HCT116 (cell line): Measurements from ENCODE around the gene CGB1. TPM values are rescaled to one million over a fixed set of nuclear protein-coding genes. Genes with fewer than 3 reads are reported as not detected.

ENCODE experiments used
- ATAC-seq: fragments of 200-7000 bp; cut with Tn5 transposase; 2 replicates; pipeline ENCODE4 v1.9.1; 2020; ENCODE audit warnings: mild to moderate bottlenecking, moderate library complexity
- BruUV-seq: library from RNA; stranded (reverse); fragments of 400-500 nt; replicated peaks from 2 replicates; lab custom pipeline; 2021; lab: Mats Ljungman, UMichigan
- CTCF ChIA-PET: fragments of 300-600 bp; sonication (Branson Sonifier 250); formaldehyde crosslinking; loops from one replicate; lab custom pipeline; 2021; ENCODE audit warnings: antibody characterized with exemption; lab: Charles Lee
- POLR2A ChIA-PET: fragments of 300-600, 350-600 bp; sonication (Branson Sonifier 250); formaldehyde crosslinking; loops from one replicate; lab custom pipeline; 2021; ENCODE audit warnings: antibody characterized with exemption; lab: Charles Lee
- RAD21 ChIA-PET, 2 experiments: fragments of 300-600 bp; sonication (Branson Sonifier 250); formaldehyde crosslinking; loops; one replicate each; lab custom pipeline; 2023; ENCODE audit warnings: low total read pairs in 2 of 2; ENCODE audit not compliant: uncharacterized antibody in 2 of 2, unreplicated experiment in 2 of 2, low non-redundant PET in 1 of 2; lab: Charles Lee
- DNase-seq: peaks from one replicate; pipeline ENCODE4 v3.0.0-alpha.2; 2010; ENCODE audit warnings: low read depth, low spot score
- H2AFZ ChIP-seq: fragments of 200-600 bp; shearing (Covaris generic), sonication (generic); 2 replicates; pipeline ENCODE4 v1.6.1; 2017; ENCODE audit warnings: low read depth, mixed run types, mixed read lengths, antibody characterized with exemption, low read length; ENCODE audit not compliant: poor library complexity, severe bottlenecking
- H3K27ac ChIP-seq: 2 replicates; pipeline ENCODE4 v1.5.1; 2012; ENCODE audit warnings: low read depth, low read length
- H3K27me3 ChIP-seq: fragments of 200-600 bp; sonication (generic); 2 replicates; pipeline ENCODE4 v1.6.1; 2016; ENCODE audit warnings: mixed run types, low read length, mixed read lengths; ENCODE audit not compliant: insufficient read depth
- H3K36me3 ChIP-seq, 2 experiments: fragments of 200-500 bp in 1 of 2; fragments of 200-600 bp in 1 of 2; sonication (Bioruptor generic) in 1 of 2; sonication (generic) in 1 of 2; 2 replicates each; pipeline versions ENCODE4 v1.5.1 to v1.6.1; 2014 to 2016; ENCODE audit warnings: low read length in 2 of 2, inconsistent platforms in 1 of 2, mixed read lengths in 1 of 2, mixed run types in 1 of 2; ENCODE audit not compliant: insufficient read depth in 2 of 2, control insufficient read depth in 1 of 2
- H3K4me1 ChIP-seq, 2 experiments: fragments of 200-600 bp in 1 of 2; sonication (generic) in 1 of 2; 2 replicates each; pipeline versions ENCODE4 v1.5.1 to v1.6.1; 2012 to 2017; ENCODE audit warnings: low read length in 2 of 2, inconsistent platforms in 1 of 2, mild to moderate bottlenecking in 1 of 2, mixed read lengths in 1 of 2, mixed run types in 1 of 2, moderate library complexity in 1 of 2; ENCODE audit not compliant: insufficient read depth in 2 of 2, control insufficient read depth in 1 of 2
- H3K4me2 ChIP-seq: fragments of 200-600 bp; sonication (generic); 2 replicates; pipeline ENCODE4 v1.6.1; 2017; ENCODE audit warnings: mixed run types, low read length, mixed read lengths
- H3K4me3 ChIP-seq, 2 experiments: fragments of 200-600 bp in 1 of 2; sonication (generic) in 1 of 2; replicated peaks in 1 of 2; 2 replicates each; pipeline ENCODE4 v1.5.1; 2011 to 2016; ENCODE audit warnings: low read length in 2 of 2, control low read depth in 1 of 2, low read depth in 1 of 2, mild to moderate bottlenecking in 1 of 2, mixed read lengths in 1 of 2, mixed run types in 1 of 2
- H3K79me2 ChIP-seq: fragments of 200-600 bp; sonication (generic); 2 replicates; pipeline ENCODE4 v1.6.1; 2017; ENCODE audit warnings: mild to moderate bottlenecking, mixed run types, low read length, moderate library complexity, mixed read lengths; ENCODE audit not compliant: insufficient read depth
- H3K9ac ChIP-seq: fragments of 200-600 bp; sonication (generic); 2 replicates; pipeline ENCODE4 v1.6.1; 2016; ENCODE audit warnings: low read length, mixed read lengths
- H3K9me2 ChIP-seq: fragments of 200-600 bp; sonication (generic), shearing (Covaris generic); 2 replicates; pipeline ENCODE4 v1.6.1; 2017; ENCODE audit warnings: mixed run types, mild to moderate bottlenecking, moderate library complexity; ENCODE audit not compliant: insufficient read depth
- H3K9me3 ChIP-seq, 2 experiments: fragments of 200-500 bp in 1 of 2; fragments of 200-600 bp in 1 of 2; sonication (Bioruptor generic) in 1 of 2; sonication (generic) in 1 of 2; 2 replicates each; pipeline ENCODE4 v1.6.1; 2014 to 2017; ENCODE audit warnings: low read length in 2 of 2, mixed read lengths in 2 of 2, inconsistent platforms in 1 of 2, low read depth in 1 of 2, mild to moderate bottlenecking in 1 of 2, mixed run types in 1 of 2, moderate library complexity in 1 of 2; ENCODE audit not compliant: control insufficient read depth in 1 of 2, insufficient read depth in 1 of 2
- H4K20me1 ChIP-seq: fragments of 200-600 bp; sonication (generic), shearing (Covaris generic); 2 replicates; pipeline ENCODE4 v1.6.1; 2017; ENCODE audit warnings: mixed run types, mild to moderate bottlenecking, moderate library complexity; ENCODE audit not compliant: insufficient read depth
- CBX3 ChIP-seq: IDR thresholded peaks from 2 replicates; pipeline ENCODE4 v1.6.1; 2012; ENCODE audit warnings: low read depth
- EGR1 ChIP-seq: IDR thresholded peaks from 2 replicates; pipeline ENCODE4 v1.6.1; 2012; ENCODE audit warnings: low read depth
- EZH2 ChIP-seq: fragments of 200-600 bp; sonication (generic); IDR thresholded peaks from 2 replicates; pipeline ENCODE4 v1.6.1; 2017; ENCODE audit warnings: antibody characterized with exemption, mixed run types
- EZH2phosphoT487 ChIP-seq: fragments of 200-600 bp; IDR thresholded peaks from 2 replicates; pipeline ENCODE4 v1.6.1; 2018; ENCODE audit warnings: antibody characterized with exemption, borderline replicate concordance
- FOSL1 ChIP-seq: IDR thresholded peaks from 2 replicates; pipeline ENCODE4 v1.6.1; 2012; ENCODE audit warnings: low read depth
- POLR2A ChIP-seq: IDR thresholded peaks from 2 replicates; pipeline ENCODE4 v1.7.0; 2011; ENCODE audit warnings: borderline replicate concordance; ENCODE audit not compliant: insufficient read depth, insufficient read length; ENCODE audit errors: extremely low read depth
- POLR2AphosphoS5 ChIP-seq: IDR thresholded peaks from 2 replicates; pipeline ENCODE4 v1.6.1; 2011; ENCODE audit warnings: mild to moderate bottlenecking, low read depth, low read length, moderate library complexity
- REST ChIP-seq: IDR thresholded peaks from 2 replicates; pipeline ENCODE4 v1.6.1; 2012; ENCODE audit warnings: low read depth
- SIN3A ChIP-seq: IDR thresholded peaks from 2 replicates; pipeline ENCODE4 v1.6.1; 2012; ENCODE audit warnings: low read depth
- SP1 ChIP-seq: IDR thresholded peaks from 2 replicates; pipeline ENCODE4 v1.6.1; 2012; ENCODE audit warnings: low read depth
- TCF7L2 ChIP-seq: IDR thresholded peaks from 2 replicates; pipeline ENCODE4 v1.7.0; 2011; ENCODE audit warnings: borderline replicate concordance, inconsistent platforms; ENCODE audit not compliant: insufficient read depth, insufficient read length; ENCODE audit errors: extremely low read depth
- YY1 ChIP-seq: IDR thresholded peaks from 2 replicates; pipeline ENCODE4 v1.6.1; 2011; ENCODE audit warnings: low read length, low read depth, moderate library complexity, mild to moderate bottlenecking; ENCODE audit not compliant: insufficient replicate concordance; ENCODE audit errors: extremely low read depth
- ZNF274 ChIP-seq: fragments of 200-500 bp; sonication (Bioruptor generic); IDR thresholded peaks from 2 replicates; pipeline ENCODE4 v1.6.1; 2014; ENCODE audit warnings: mild to moderate bottlenecking, low read depth, low read length, inconsistent platforms
- intact Hi-C: fragments of 100-400 bp; cut with micrococcal nuclease; formaldehyde crosslinking; loops from 2 replicates; pipeline ENCODE4 v1.10.0; 2022
- total RNA-seq: library from RNA; stranded (reverse); gene quantifications from one replicate; pipeline ENCODE4 v1.2.1, GENCODE V29; 2021; ENCODE audit not compliant: unreplicated experiment
- TF ChIP-seq, protein P1 (sequence below): IDR thresholded peaks from 2 replicates; pipeline ENCODE4 v1.6.1; 2012
- TF ChIP-seq, protein P2 (sequence below): IDR thresholded peaks from 2 replicates; pipeline ENCODE4 v1.6.1; 2011; ENCODE audit warnings: mild to moderate bottlenecking, low read length, moderate library complexity; ENCODE audit not compliant: insufficient replicate concordance; ENCODE audit errors: extremely low read depth

The CGB1 gene
- total RNA-seq, 1 experiment from 2014 or later, result 0.76 TPM

DNA sequence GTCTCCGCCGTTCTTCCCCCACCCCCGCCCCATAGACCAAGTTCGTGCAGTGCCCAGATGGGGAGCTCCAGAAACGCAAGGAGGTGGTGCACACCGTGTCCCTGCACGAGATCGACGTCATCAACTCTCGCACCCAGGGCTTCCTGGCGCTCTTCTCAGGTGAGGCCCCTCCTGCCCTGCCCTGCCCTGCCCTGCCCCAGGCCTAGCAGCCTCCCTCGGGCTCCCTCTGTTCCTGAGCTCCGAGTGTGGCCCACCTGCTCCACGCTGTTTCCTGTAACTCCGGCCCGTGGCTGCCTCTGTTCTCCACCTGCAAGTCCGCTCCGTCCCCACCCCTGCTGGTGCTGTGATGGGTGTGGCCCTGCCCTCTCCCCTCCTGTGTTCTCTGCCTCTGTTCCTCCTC, 26.2 kb downstream of the CGB1 start:
- no peak for ATAC-seq
- TF ChIP-seq ZNF274, result no peak
- TF ChIP-seq, protein P1, sequence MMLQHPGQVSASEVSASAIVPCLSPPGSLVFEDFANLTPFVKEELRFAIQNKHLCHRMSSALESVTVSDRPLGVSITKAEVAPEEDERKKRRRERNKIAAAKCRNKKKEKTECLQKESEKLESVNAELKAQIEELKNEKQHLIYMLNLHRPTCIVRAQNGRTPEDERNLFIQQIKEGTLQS, result no peak
- no peak for TF ChIP-seq YY1
- TF ChIP-seq EZH2phosphoT487, result no peak
- TF ChIP-seq SIN3A, result no peak
- TF ChIP-seq CBX3, result no peak
- TF ChIP-seq EZH2, result no peak
- TF ChIP-seq TCF7L2, result no peak
- TF ChIP-seq, all 23 proteins: peak for 0

DNA sequence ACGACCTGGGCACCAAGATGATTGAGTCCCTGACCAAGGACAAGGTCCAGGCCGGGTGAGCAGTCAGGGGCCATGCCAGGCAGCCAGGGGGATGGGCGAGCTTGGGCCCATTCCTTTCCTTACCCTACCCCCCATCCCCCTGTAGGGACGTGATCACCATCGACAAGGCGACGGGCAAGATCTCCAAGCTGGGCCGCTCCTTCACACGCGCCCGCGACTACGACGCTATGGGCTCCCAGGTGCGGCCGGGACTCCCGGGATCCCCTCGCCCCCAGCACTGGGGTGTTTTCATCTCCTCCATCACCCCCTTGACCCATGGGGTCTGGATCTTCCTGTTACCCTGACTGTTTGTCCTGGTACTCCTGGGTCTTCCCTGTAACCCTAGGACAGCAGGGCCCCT, 26.9 kb downstream of the CGB1 start:
- DNase-seq (no peak), ATAC-seq (no peak)
- Histone ChIP-seq H3K9me3 (no peaks in the 10 kb centered on the region), H3K79me2 (no peaks in the 10 kb centered on the region), H2AFZ (no peak overlapping the region), H3K36me3 (peaks cover 50 to 62% of the 10 kb centered on the region in 2 experiments), H3K9ac (no peak overlapping the region), H3K27me3 (no peaks in the 10 kb centered on the region), H3K4me1 (no peaks in the 10 kb centered on the region), H3K4me2 (no peak overlapping the region), H4K20me1 (no peaks in the 10 kb centered on the region), H3K27ac (no peak overlapping the region), H3K4me3 (no peak overlapping the region), H3K9me2 (no peaks in the 10 kb centered on the region)
- ChIA-PET RAD21 (no interaction called here), POLR2A (interaction anchor here (1.5 kb wide), 1 partner anchor 16 kb away, joined by 6 read pairs; the partner anchor contains the start of genes GYS1 and RUVBL2), CTCF (interaction anchor here (3.3 kb wide), 1 partner anchor 10 kb away, joined by 19 read pairs; no protein-coding TSS in a partner anchor)
- intact Hi-C loops, result no loop called here
- no TSS peak for BruUV-seq
- no peak for TF ChIP-seq YY1
- TF ChIP-seq, protein P2, sequence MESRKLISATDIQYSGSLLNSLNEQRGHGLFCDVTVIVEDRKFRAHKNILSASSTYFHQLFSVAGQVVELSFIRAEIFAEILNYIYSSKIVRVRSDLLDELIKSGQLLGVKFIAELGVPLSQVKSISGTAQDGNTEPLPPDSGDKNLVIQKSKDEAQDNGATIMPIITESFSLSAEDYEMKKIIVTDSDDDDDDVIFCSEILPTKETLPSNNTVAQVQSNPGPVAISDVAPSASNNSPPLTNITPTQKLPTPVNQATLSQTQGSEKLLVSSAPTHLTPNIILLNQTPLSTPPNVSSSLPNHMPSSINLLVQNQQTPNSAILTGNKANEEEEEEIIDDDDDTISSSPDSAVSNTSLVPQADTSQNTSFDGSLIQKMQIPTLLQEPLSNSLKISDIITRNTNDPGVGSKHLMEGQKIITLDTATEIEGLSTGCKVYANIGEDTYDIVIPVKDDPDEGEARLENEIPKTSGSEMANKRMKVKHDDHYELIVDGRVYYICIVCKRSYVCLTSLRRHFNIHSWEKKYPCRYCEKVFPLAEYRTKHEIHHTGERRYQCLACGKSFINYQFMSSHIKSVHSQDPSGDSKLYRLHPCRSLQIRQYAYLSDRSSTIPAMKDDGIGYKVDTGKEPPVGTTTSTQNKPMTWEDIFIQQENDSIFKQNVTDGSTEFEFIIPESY, result no peak
- no peak for TF ChIP-seq POLR2A
- TF ChIP-seq EGR1, result no peak
- no peak for TF ChIP-seq FOSL1
- no peak for TF ChIP-seq POLR2AphosphoS5
- TF ChIP-seq CBX3, result no peak
- no peak for TF ChIP-seq REST
- TF ChIP-seq SIN3A, result no peak
- TF ChIP-seq SP1, result no peak

More for the DNA sequence above, 26.2 kb downstream of the CGB1 start:
- BruUV-seq, result no TSS peak
- ChIA-PET POLR2A (no interaction called here), CTCF (interaction anchor here (3.3 kb wide), 1 partner anchor 11 kb away, joined by 19 read pairs; no protein-coding TSS in a partner anchor), RAD21 (no interaction called here)
- no peak for DNase-seq
- no peak overlapping the region for H2AFZ ChIP-seq
- intact Hi-C loops, result no loop called here
- H3K4me3 ChIP-seq, result no peak overlapping the region
- no peaks in the 10 kb centered on the region for H3K27me3 ChIP-seq
- peaks cover 48 to 57% of the 10 kb centered on the region in 2 experiments for H3K36me3 ChIP-seq
- H3K27ac ChIP-seq, result no peak overlapping the region
- no peak overlapping the region for H3K4me2 ChIP-seq
- no peaks in the 10 kb centered on the region for H3K4me1 ChIP-seq
- no peaks in the 10 kb centered on the region for H4K20me1 ChIP-seq
- no peak overlapping the region for H3K9ac ChIP-seq
- no peaks in the 10 kb centered on the region for H3K9me2 ChIP-seq
- no peaks in the 10 kb centered on the region for H3K79me2 ChIP-seq
- H3K9me3 ChIP-seq, result no peaks in the 10 kb centered on the region
